ENCODE measurements around the gene UBR1.

DNA sequence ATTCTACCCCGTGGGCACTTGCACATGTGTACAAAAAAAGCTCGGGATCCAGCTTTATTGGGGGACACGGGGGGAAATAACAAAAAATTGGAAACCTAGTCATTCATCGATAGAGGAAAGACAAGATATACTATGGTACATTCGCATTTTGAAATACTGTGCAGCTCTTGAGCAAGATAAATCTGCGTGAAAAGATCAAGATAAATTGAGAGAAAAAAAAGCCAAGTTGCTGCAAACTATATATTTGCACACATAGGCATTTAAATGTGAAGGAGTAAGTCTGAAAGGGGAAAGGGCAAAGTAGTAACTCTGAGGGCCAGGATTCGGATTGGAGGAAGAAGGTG lies 620 bp upstream of the UBR1 start:
- TF ChIP-seq, protein P1, sequence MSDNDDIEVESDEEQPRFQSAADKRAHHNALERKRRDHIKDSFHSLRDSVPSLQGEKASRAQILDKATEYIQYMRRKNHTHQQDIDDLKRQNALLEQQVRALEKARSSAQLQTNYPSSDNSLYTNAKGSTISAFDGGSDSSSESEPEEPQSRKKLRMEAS (IDR thresholded peaks at IDR 0.05; ENCODE audit: low read depth, low read length) = no peak
- TF ChIP-seq HCFC1 (IDR thresholded peaks at IDR 0.05; ENCODE audit: low read length) = no peak

Measured in GM12878 (cell line).